Measurements from ENCODE around the gene TELO2. TPM values are rescaled to one million over a fixed set of nuclear protein-coding genes. Genes with fewer than 3 reads are reported as not detected.

Gene TELO2
- total and polyA plus RNA-seq, 2 donors (not counting 3 experiments of a cell fraction or from before 2014, with no cell fraction given), result 30.7 to 61.6 TPM

DNA sequence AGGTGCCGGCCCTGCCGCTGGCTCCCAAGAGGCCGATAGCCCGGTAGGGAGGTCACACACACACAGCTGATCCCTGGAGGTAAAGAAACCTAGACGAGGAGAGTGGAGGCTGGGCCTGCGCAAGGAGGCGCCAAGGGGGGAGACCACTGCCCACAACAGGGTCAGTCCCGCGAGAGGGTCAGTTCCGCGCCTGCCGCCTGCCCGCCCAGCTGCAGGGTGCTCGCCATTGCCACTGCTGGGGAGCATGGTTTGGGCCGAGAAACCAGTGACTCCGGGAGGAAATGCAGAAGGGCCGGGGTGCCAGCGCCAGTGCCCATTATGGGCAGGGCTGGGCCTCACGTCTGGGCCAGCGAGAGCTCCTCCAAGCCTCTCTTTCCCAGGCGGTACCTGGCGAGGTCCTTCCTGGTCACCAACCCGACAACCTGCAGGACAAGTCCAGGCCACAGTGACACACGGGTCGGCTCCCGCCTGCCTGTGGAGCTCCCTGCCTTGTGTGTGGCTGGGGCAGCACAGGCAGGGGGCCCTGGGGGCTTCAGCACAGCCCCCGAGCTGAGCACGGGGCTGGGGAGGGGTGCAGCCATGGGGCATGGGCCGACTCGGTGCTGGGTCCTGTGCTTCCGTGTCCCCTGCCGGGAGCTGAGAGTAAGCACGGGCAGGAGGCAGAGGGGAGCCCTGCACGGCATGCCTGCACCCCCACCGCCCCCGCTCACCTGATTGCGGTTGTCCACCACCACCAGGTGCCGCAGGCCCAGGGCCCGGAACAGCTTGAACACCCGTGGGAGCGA, 46.7 kb upstream of the TELO2 start:
- H3K36me3 ChIP-seq (ENCODE audit: control insufficient read depth in 2 of 2, extremely low read depth in 1 of 2, insufficient read depth in 2 of 2, low read length in 2 of 2), result peaks cover 0 to 21% of the 10 kb centered on the region in 2 experiments
- no peaks in the 10 kb centered on the region for H4K20me1 ChIP-seq (replicated peaks; ENCODE audit: control insufficient read depth, extremely low read depth, insufficient read depth, low read length)
- dilution Hi-C loops (cut with MboI; ENCODE audit: extremely low pct_ligation_motif_present, low sequenced_read_pairs) (no loop called here), intact Hi-C loops (cut with micrococcal nuclease) (no loop called here)
- FAIRE-seq, result no peak
- H3K9me1 ChIP-seq (replicated peaks; ENCODE audit: control insufficient read depth, extremely low read depth, insufficient read depth, low read length), result no peaks in the 10 kb centered on the region
- no peaks in the 10 kb centered on the region for H3K79me2 ChIP-seq (ENCODE audit: control insufficient read depth, insufficient read depth, low read length)
- no TSS peak for BruUV-seq (replicated peaks)
- H3K4me1 ChIP-seq (ENCODE audit: control insufficient read depth, extremely low read depth, insufficient read depth, low read length), result no peaks in the 10 kb centered on the region
- TF ChIP-seq POLR2A (IDR thresholded peaks at IDR 0.05; ENCODE audit: low read depth, low read length) (no peak), CTCF (IDR thresholded peaks at IDR 0.05; ENCODE audit: extremely low read depth in 1 of 2, insufficient read depth in 1 of 2, low read depth in 1 of 2, low read length in 2 of 2) (no peak), JUN (IDR thresholded peaks at IDR 0.05; ENCODE audit: borderline replicate concordance, insufficient read depth, insufficient read length, low read depth) (no peak), GATA2 (IDR thresholded peaks at IDR 0.05; ENCODE audit: insufficient read depth, insufficient read length, low read depth, low read length) (no peak), MYC (IDR thresholded peaks at IDR 0.05; ENCODE audit: low read depth, low read length) (no peak), FOS (IDR thresholded peaks at IDR 0.05; ENCODE audit: borderline replicate concordance, insufficient read depth, low read length) (no peak), POLR2AphosphoS5 (IDR thresholded peaks at IDR 0.05; ENCODE audit: insufficient read depth, low read depth, low read length) (no peak), EZH2 (IDR thresholded peaks at IDR 0.05; ENCODE audit: borderline replicate concordance, low read depth, low read length, severe bottlenecking) (no peak)
- TF ChIP-seq, protein P1, sequence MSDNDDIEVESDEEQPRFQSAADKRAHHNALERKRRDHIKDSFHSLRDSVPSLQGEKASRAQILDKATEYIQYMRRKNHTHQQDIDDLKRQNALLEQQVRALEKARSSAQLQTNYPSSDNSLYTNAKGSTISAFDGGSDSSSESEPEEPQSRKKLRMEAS (IDR thresholded peaks at IDR 0.05; ENCODE audit: insufficient read depth, insufficient read length), result no peak
- CTCF ChIA-PET, result no interaction called here
- H3K9ac ChIP-seq (replicated peaks; ENCODE audit: extremely low read depth, insufficient read depth, low read length), result no peak overlapping the region
- no peaks in the 10 kb centered on the region for H3K9me3 ChIP-seq (replicated peaks; ENCODE audit: control insufficient read depth, insufficient read depth, low read length)
- H3K27ac ChIP-seq (ENCODE audit: insufficient read depth, low read depth, low read length), result no peak overlapping the region
- no peak overlapping the region for H3K4me3 ChIP-seq (replicated peaks in 1 of 3; ENCODE audit: insufficient read depth in 1 of 3, low read depth in 1 of 3, low read length in 3 of 3)
- POLR2A ChIA-PET, result no interaction called here
- H2AFZ ChIP-seq (ENCODE audit: low read depth, low read length), result no peak overlapping the region
- DNase-seq (ENCODE audit: low read depth, low spot score), result no peak
- H3K27me3 ChIP-seq (ENCODE audit: control insufficient read depth in 2 of 2, insufficient read depth in 2 of 2, low read length in 2 of 2), result no peaks in the 10 kb centered on the region
- no peak overlapping the region for H3K4me2 ChIP-seq (ENCODE audit: insufficient read depth, low read length)

All from endothelial cell of umbilical vein (primary cell).